Right lung (tissue), 5 donors: ENCODE measurements around the gene SLC16A14. TPM values are rescaled to one million over a fixed set of nuclear protein-coding genes. Genes with fewer than 3 reads are reported as not detected.
A peak's percentile ranks its signal among the peaks of the same experiment; 100 is the strongest.

Experiments used
- DNase-seq, 2 donors: peaks; one replicate each; pipeline ENCODE4 v3.0.0-alpha.2; 2013
- polyA plus RNA-seq, 5 donors: library from polyadenylated mRNA; unstranded; fragments of 120-200 nt; gene quantifications; one replicate each; pipeline versions ENCODE4 v1.2.1 to v1.2.3, GENCODE V29; 2013; ENCODE audit warnings: inconsistent platforms in 1 of 5, low replicate concordance in 1 of 5; ENCODE audit not compliant: insufficient read length in 5 of 5, insufficient read depth in 1 of 5

Gene SLC16A14
- polyA plus RNA-seq, 5 donors = 6.9 to 15.4 (median 11.3) TPM

DNA sequence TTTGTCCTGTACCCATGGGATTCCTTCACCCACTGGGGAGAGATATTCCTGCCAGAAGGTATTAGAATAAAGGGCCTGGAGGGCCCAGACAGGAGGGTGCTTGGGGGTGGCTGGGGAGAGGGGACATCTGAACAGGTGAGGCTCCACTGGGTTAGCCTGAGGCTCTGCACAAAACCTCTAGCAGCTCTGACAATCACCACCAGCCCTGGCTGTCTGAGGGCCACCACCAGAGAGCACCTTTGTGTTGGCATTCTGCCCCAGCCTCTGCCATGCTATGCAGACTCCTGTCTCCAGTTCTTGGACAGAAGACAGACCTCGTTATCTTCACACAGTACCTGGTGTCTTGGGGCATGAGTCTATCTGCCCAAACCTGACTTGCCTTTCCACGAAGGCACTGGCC is 25.3 kb downstream of the SLC16A14 start:
- DNase-seq = no peak

GRCh38 chr2:230043025-230043424 is 25.7 kb downstream of the SLC16A14 start:
- DNase-seq = no peak

DNA sequence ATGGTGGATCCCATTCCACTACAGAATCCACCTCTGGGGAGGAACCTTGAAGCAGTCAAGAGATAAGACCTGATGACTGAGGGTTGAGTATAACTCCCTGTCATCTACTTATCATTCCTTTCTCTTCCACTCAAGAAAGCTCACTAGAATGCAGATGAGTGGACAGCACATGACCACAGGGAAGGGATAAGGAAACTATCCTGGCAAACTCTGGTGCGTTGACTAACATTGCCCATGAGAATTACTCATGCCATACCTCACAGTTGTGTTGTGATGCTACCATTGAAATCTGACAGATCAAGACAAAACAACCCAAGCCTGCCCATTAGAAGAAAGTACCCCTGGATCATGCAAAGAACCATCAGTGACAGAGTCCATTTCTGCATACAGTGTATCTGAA is 26.5 kb downstream of the SLC16A14 start:
- no peak for DNase-seq

DNA sequence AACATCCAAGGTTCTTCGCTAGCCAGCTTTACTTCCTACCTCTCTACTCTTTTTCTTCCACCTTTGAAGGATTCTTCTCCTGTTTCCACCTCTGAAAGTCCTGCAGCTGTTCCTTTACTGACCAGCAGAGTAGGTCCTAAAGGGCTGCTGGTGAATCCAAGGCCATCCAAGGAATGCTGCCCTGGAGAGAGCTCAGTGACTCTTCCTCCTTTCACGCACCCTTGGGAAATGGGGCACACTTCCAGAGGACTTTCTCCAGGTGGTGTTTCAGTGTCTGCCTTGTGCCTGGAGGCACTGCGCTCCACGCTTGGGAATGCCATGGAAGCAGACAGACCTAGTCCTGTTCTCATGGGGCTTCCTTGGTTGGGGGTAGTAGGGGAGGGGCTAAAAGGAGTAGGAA is 45.4 kb downstream of the SLC16A14 start:
- no peak for DNase-seq

DNA sequence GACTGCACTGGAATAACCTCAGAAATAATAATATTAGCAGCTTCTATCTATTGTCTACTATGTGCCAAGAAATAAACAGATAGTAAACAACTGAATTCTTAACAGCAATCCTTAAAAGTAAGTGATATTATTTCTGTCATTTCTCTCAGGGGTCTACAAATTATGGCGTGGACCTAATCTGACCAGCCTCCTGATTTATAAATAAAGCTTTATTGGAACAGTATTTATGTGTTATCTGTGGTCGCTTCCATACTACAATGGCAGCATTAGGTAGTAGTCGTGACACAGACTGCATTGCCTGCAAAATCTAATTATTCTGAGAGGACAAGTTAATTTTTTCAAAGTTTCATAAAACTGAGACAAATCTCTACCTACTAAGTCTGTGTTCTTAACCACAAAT is 49.0 kb downstream of the SLC16A14 start:
- DNase-seq = no peak

DNA sequence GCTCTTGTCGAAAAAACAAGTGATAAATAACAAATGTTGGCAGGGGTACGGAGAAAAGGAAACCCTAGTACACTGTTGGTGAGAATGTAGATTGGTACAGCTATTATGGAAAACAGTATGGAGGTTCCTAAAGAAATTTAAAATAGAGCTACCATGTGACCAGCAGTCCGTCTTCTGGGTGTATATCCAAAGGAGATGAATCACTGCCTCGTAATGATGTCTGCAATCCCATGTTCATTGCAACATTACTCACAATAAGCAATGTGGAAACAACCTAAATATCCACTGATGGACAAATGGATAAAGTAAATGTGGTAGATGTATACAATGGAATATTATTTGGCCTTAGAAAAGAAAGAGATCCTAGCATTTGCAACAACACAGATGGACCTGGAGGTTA is 50.6 kb downstream of the SLC16A14 start:
- no peak for DNase-seq

DNA sequence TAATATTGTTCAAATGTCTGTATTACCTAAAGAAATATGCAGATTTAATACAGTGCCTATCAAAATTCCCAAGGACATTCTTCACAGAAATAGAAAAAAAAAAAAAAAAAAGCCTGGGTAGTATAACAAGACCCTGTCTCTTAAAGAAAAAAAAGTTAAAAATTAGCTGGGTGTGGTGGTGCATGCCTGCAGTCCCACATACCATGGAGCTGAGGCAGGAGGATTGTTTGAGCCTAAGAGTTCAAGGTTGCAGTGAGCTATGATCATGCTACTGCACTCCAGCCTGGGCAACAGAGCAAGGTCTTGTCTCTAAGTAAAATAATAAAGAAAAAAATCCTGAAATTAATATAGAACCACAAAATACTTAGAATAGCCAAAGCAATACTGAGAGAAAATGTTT is 51.9 kb downstream of the SLC16A14 start:
- no peak for DNase-seq

- DNase-seq = no peak
Measured at GRCh38 chr2:230012267-230012884, 56.3 kb downstream of the SLC16A14 start.

- DNase-seq = no peak
Measured at GRCh38 chr2:230011617-230012016, 57.1 kb downstream of the SLC16A14 start.

GRCh38 chr2:230010501-230010900 is 58.2 kb downstream of the SLC16A14 start:
- no peak for DNase-seq

- peak in 1 of 2 donors; percentile 1 for DNase-seq
Measured at GRCh38 chr2:230008708-230009066, 60.0 kb downstream of the SLC16A14 start.

- DNase-seq = peak; percentile 42 to 58
Measured at GRCh38 chr2:230007931-230008707, 60.6 kb downstream of the SLC16A14 start.

GRCh38 chr2:230000118-230000841 is 68.4 kb downstream of the SLC16A14 start:
- no peak for DNase-seq

DNA sequence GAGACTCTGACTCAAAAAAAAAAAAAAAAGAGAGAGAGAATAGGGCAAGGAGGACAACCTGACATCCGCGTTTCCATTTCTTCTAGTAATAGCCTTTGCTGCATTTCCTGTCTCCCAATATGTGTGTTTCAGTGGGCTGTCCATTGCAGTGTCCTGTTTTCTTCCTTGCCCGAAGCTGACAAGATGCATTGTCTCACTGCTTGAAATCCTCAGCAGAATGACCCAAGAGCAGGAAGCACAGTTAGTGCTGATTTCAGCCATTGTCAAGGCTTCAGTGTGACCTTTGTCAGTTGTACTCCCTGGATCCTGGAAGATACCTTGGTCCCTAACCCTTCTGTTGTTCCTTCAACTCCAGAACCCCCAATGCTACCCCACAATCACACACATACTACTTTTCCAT is 71.2 kb downstream of the SLC16A14 start:
- no peak for DNase-seq

- no peak for DNase-seq
Measured at GRCh38 chr2:229996320-229996719, 72.4 kb downstream of the SLC16A14 start.

DNA sequence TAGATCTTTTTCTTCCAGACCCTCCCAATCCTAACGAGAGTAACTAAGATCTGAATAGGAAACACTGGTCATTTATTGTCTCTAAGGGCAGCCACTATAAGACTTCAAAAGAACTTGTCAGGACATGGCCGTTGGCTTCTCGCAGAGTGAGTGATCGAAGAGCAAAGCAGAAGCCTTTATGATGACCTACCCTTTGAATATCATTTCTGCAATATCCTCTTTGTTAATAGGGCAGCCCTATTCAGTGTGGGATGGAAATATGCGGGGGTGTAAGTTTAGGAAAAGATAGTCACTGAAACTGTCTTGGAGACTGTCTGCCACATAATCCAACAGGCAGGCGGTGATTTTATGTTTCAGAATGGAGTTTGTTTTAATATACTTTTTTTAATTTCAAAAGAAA is 75.5 kb downstream of the SLC16A14 start:
- DNase-seq = no peak

Other genes starting within 250 kb of the SLC16A14 start
- gene TRIP12, start 146.9 kb downstream of the SLC16A14 start, polyA plus RNA-seq = 100 to 1,000 TPM; 111 to 192 (median 174) TPM
- gene FBXO36, start 146.4 kb downstream of the SLC16A14 start, polyA plus RNA-seq = 1 to 10 TPM; 4.9 to 5.9 (median 5.5) TPM
- 10 to 100 TPM; 27.6 to 44.7 (median 37.1) TPM for gene SP110, start 151.1 kb upstream of the SLC16A14 start, polyA plus RNA-seq
- 1 to 10 TPM in 3 of 5 donors, under 1 TPM in 2; 0.74 to 2.6 (median 1.1) TPM for gene SP140, start 156.8 kb upstream of the SLC16A14 start, polyA plus RNA-seq